Gastroesophageal sphincter (tissue), 3 donors: ENCODE results near the gene PRR11.

ENCODE experiments used
- EP300 ChIP-seq: sonication (generic); formaldehyde crosslinking; IDR thresholded peaks from one replicate; pipeline ENCODE4 v1.6.1; 2017; ENCODE audit warnings: antibody characterized with exemption, mild to moderate bottlenecking
- POLR2A ChIP-seq, 2 donors: fragments of 450-650 bp; IDR thresholded peaks; one replicate each; pipeline ENCODE4 v1.6.1; 2017; ENCODE audit warnings: antibody characterized with exemption in 2 of 2, mild to moderate bottlenecking in 2 of 2, moderate library complexity in 1 of 2
- POLR2AphosphoS5 ChIP-seq: sonication (generic); formaldehyde crosslinking; IDR thresholded peaks from one replicate; pipeline ENCODE4 v1.6.1; 2017; ENCODE audit warnings: antibody characterized with exemption
- TF ChIP-seq, protein P1 (sequence below), 4 experiments: fragments of 200-600 bp in 2 of 4; fragments of 450-650 bp in 2 of 4; sonication (generic) in 1 of 4; IDR thresholded peaks; one replicate each; pipeline ENCODE4 v1.5.1; 2017 to 2019; ENCODE audit warnings: antibody characterized with exemption in 4 of 4, mild to moderate bottlenecking in 2 of 4, moderate library complexity in 2 of 4

DNA sequence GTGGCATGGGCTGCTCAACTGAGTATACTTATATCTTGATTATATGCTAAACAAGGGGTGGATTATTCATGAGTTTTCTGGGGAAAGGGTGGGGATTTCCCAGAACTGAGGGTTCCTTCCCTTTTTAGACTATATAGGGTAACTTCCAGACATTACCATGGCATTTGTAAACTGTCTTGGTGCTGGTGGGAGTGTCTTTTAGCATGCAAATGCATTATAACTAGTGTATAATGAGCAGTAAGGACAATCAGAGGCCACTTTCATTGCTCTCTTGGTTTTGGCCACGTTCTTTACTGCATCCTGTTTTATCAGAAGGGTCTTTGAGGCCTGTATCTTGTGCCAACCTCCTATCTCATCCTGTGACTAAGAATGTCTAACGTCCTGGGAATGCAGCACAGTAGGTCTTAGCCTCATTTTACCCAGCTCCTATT lies 12.0 kb downstream of the PRR11 start:
- TF ChIP-seq, protein P1, sequence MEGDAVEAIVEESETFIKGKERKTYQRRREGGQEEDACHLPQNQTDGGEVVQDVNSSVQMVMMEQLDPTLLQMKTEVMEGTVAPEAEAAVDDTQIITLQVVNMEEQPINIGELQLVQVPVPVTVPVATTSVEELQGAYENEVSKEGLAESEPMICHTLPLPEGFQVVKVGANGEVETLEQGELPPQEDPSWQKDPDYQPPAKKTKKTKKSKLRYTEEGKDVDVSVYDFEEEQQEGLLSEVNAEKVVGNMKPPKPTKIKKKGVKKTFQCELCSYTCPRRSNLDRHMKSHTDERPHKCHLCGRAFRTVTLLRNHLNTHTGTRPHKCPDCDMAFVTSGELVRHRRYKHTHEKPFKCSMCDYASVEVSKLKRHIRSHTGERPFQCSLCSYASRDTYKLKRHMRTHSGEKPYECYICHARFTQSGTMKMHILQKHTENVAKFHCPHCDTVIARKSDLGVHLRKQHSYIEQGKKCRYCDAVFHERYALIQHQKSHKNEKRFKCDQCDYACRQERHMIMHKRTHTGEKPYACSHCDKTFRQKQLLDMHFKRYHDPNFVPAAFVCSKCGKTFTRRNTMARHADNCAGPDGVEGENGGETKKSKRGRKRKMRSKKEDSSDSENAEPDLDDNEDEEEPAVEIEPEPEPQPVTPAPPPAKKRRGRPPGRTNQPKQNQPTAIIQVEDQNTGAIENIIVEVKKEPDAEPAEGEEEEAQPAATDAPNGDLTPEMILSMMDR (IDR thresholded peaks at IDR 0.05): no peak
- TF ChIP-seq POLR2A (IDR thresholded peaks at IDR 0.05) (no peak), EP300 (no peak), POLR2AphosphoS5 (no peak)
